Daoy (cell line): ENCODE results near the gene CYREN. TPM values are rescaled to one million over a fixed set of nuclear protein-coding genes. Genes with fewer than 3 reads are reported as not detected.

Source experiments
- total RNA-seq: library from RNA; depleted of rRNA; stranded (reverse); fragments of >200 nt; shearing (Covaris generic); gene quantifications from 2 replicates; pipeline ENCODE4 v1.2.3, GENCODE V29; 2014; rRNA removed

CYREN gene
- total RNA-seq, 1 experiment from 2014 or later: 54.7 TPM

Other genes with a start within 250 kb of the CYREN start
- gene AGBL3, start 184.2 kb downstream of the CYREN start, total RNA-seq: 1.6 and 3.3 TPM in 2 replicates
- 0.48 and 1.2 TPM in 2 replicates for gene TMEM140, start 22.6 kb downstream of the CYREN start, total RNA-seq
- 3.7 and 16.8 TPM in 2 replicates for gene WDR91, start 40.8 kb upstream of the CYREN start, total RNA-seq
- not detected in 2 replicates for gene STRA8, start 63.1 kb upstream of the CYREN start, total RNA-seq